HepG2 (cell line): Measurements from ENCODE around the gene ROMO1. TPM values are rescaled to one million over a fixed set of nuclear protein-coding genes. Genes with fewer than 3 reads are reported as not detected.

Source experiments
- ATAC-seq: fragments of 200-7000 bp; cut with Tn5 transposase; 3 replicates; pipeline ENCODE4 v1.9.1; 2020; ENCODE audit warnings: mild to moderate bottlenecking, moderate library complexity
- BruUV-seq: library from RNA; stranded (reverse); fragments of 400-500 nt; replicated peaks from 2 replicates; lab custom pipeline; 2021; lab: Mats Ljungman, UMichigan
- CTCF ChIA-PET: fragments of 300-600 bp; formaldehyde crosslinking; extraction: SDS; loops from one replicate; lab custom pipeline; 2021; ENCODE audit warnings: low total read pairs, inconsistent platforms, low intra/inter-chr PET ratio; lab: Yijun Ruan, JAX
- POLR2A ChIA-PET: fragments of 350-600 bp; sonication (Branson Sonifier 250); formaldehyde crosslinking; loops from one replicate; lab custom pipeline; 2020; ENCODE audit warnings: antibody characterized with exemption, inconsistent platforms; lab: Yijun Ruan, JAX
- DNase-seq: peaks from one replicate; pipeline ENCODE4 v3.0.0-alpha.2; 2015; ENCODE audit warnings: low spot score
- FAIRE-seq: peaks from 3 replicates; lab custom pipeline; 2011; peaks lifted over from hg19 to GRCh38; lab: Jason Lieb, UNC
- H2AFZ ChIP-seq: one replicate; pipeline ENCODE4 v1.6.1; 2011; ENCODE audit warnings: low read length, inconsistent platforms
- H3K27ac ChIP-seq: fragments of 300-600 bp; 3 replicates; pipeline ENCODE4 v1.8.0; 2011; ENCODE audit warnings: mixed run types, mild to moderate bottlenecking, mixed read lengths, low read length, inconsistent platforms; ENCODE audit not compliant: insufficient read depth; ENCODE audit errors: extremely low read length
- H3K27me3 ChIP-seq, 2 experiments: fragments of 200-600 bp in 1 of 2; 2 replicates in 1 of 2; 3 replicates in 1 of 2; pipeline versions ENCODE4 v1.6.0 to v1.8.0; 2011; ENCODE audit warnings: low read length in 2 of 2, mild to moderate bottlenecking in 2 of 2, moderate library complexity in 2 of 2, inconsistent platforms in 1 of 2; ENCODE audit not compliant: insufficient read depth in 2 of 2, control insufficient read depth in 1 of 2
- H3K36me3 ChIP-seq, 2 experiments: fragments of 200-600 bp in 1 of 2; replicated peaks in 1 of 2; 2 replicates in 1 of 2; 3 replicates in 1 of 2; pipeline versions ENCODE4 v1.5.1 to v1.8.0; 2011; ENCODE audit warnings: low read length in 2 of 2, inconsistent platforms in 1 of 2; ENCODE audit not compliant: insufficient read depth in 2 of 2, control insufficient read depth in 1 of 2
- H3K4me1 ChIP-seq: 2 replicates; pipeline ENCODE4 v1.5.1; 2012; ENCODE audit warnings: low read length, inconsistent platforms; ENCODE audit not compliant: insufficient read depth
- H3K4me2 ChIP-seq: 2 replicates; pipeline ENCODE4 v1.6.0; 2011; ENCODE audit warnings: low read depth, low read length, inconsistent platforms
- H3K4me3 ChIP-seq, 3 experiments: fragments of 200-600 bp in 1 of 3; sonication (generic), shearing (Covaris generic) in 1 of 3; replicated peaks in 1 of 3; 2 replicates each; pipeline ENCODE4 v1.5.1; 2011 to 2016; ENCODE audit warnings: low read length in 3 of 3, inconsistent platforms in 2 of 3, low read depth in 2 of 3, mild to moderate bottlenecking in 2 of 3, control low read depth in 1 of 3, mixed read lengths in 1 of 3; ENCODE audit not compliant: insufficient read depth in 1 of 3
- H3K79me2 ChIP-seq: one replicate; pipeline ENCODE4 v1.6.1; 2011; ENCODE audit warnings: low read length, inconsistent platforms; ENCODE audit not compliant: insufficient read depth
- H3K9ac ChIP-seq: 2 replicates; pipeline ENCODE4 v1.6.0; 2011; ENCODE audit warnings: mild to moderate bottlenecking, low read depth, low read length, inconsistent platforms; ENCODE audit not compliant: insufficient read depth
- H3K9me3 ChIP-seq: 2 replicates; pipeline ENCODE4 v1.5.1; 2012; ENCODE audit warnings: mild to moderate bottlenecking, low read length
- H4K20me1 ChIP-seq: 2 replicates; pipeline ENCODE4 v1.6.0; 2011; ENCODE audit warnings: inconsistent platforms, mild to moderate bottlenecking, low read length, moderate library complexity; ENCODE audit not compliant: insufficient read depth
- MTA3 ChIP-seq: sonication (generic); formaldehyde crosslinking; IDR thresholded peaks from 2 replicates; pipeline ENCODE4 v1.4.0; 2020; ENCODE audit warnings: missing genetic modification reagents
- ZNF546 ChIP-seq: sonication (generic); formaldehyde crosslinking; conservative IDR thresholded peaks from 2 replicates; pipeline ENCODE4 v1.8.1; 2023; ENCODE audit warnings: mild to moderate bottlenecking, missing genetic modification reagents
- ZNF782 ChIP-seq: sonication (generic); formaldehyde crosslinking; IDR thresholded peaks from 2 replicates; pipeline ENCODE4 v1.4.0; 2020; ENCODE audit warnings: missing genetic modification reagents, mild to moderate bottlenecking, borderline replicate concordance
- ZNF790 ChIP-seq: sonication (generic); formaldehyde crosslinking; IDR thresholded peaks from 2 replicates; pipeline ENCODE4 v1.8.0; 2022; ENCODE audit warnings: missing genetic modification reagents, mild to moderate bottlenecking, borderline replicate concordance
- in situ Hi-C: cut with HindIII; loops from 2 replicates; pipeline ENCODE4 v1.10.0; 2017; ENCODE audit warnings: low pct_unique_long_range_greater_than_20kb; ENCODE audit not compliant: extremely low pct_ligation_motif_present
- intact Hi-C: fragments of 100-400 bp; cut with micrococcal nuclease; formaldehyde crosslinking; loops from one replicate; pipeline ENCODE4 v1.10.0; 2022; ENCODE audit not compliant: unreplicated experiment
- polyA plus RNA-seq, 8 experiments: library from polyadenylated mRNA; depleted of rRNA in 3 of 8; stranded (reverse) in 7 of 8; unstranded in 1 of 8; fragments of >200 nt; fragmentation: Illumina TruSeq in 4 of 8; extraction: Trizol in 4 of 8; gene quantifications; 2 replicates each; pipeline versions ENCODE4 v1.2.1 to v1.2.3, GENCODE V29; 2011 to 2016; ENCODE audit warnings: low read depth in 4 of 8, missing spikeins in 1 of 8, mixed read lengths in 1 of 8; ENCODE audit not compliant: insufficient read depth in 1 of 8
- total RNA-seq, 5 experiments: library from RNA; depleted of rRNA; stranded (reverse); fragments of >200 nt; fragmentation: Illumina TruSeq; extraction: Trizol; gene quantifications; 2 replicates each; pipeline ENCODE4 v1.2.3, GENCODE V29; 2016; ENCODE audit warnings: low read depth in 1 of 5
- TF ChIP-seq, protein P1 (sequence below), 2 experiments: fragments of 450-650 bp in 1 of 2; sonication (generic) in 1 of 2; formaldehyde crosslinking; IDR thresholded peaks; 2 replicates each; pipeline versions ENCODE4 v1.5.0 to v1.8.0; 2020 to 2022; ENCODE audit warnings: mild to moderate bottlenecking in 1 of 2, missing genetic modification reagents in 1 of 2
- TF ChIP-seq, protein P2 (sequence below): IDR thresholded peaks from 2 replicates; pipeline ENCODE4 v1.6.1; 2016; ENCODE audit warnings: low read depth, control low read depth
- TF ChIP-seq, protein P3 (sequence below), 2 experiments: sonication (generic) in 1 of 2; formaldehyde crosslinking in 1 of 2; IDR thresholded peaks; 2 replicates each; pipeline versions ENCODE4 v1.4.0 to v1.6.1; 2016 to 2020; ENCODE audit warnings: borderline replicate concordance in 1 of 2, low read depth in 1 of 2, mild to moderate bottlenecking in 1 of 2, missing genetic modification reagents in 1 of 2

ROMO1 gene
- total and polyA plus RNA-seq, 2 of the 13 experiments (the other 11 are each of a cell fraction or from before 2014, with no cell fraction given) = 636 to 755 TPM

DNA sequence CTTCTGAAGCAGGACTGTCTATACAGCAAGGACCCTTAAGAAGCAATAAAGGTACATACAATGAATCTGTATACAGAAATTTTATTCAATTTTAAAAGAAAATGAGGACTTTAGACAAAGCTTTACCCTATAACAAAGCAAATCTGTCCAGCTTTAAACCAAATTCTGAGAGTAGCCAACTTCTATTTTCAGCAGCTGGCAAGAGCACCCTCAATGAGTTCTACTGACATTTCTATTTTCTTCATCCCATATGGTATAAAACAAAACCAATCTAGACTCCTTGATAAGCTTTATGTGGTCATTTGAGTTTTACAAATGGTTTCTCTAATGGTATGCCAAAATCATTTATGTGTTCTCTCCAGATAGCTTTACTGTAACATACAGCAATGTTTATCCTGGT, 47.2 kb upstream of the ROMO1 start:
- CTCF ChIA-PET = no interaction called here
- H2AFZ ChIP-seq = no peak overlapping the region
- ATAC-seq (no peak), DNase-seq (no peak), FAIRE-seq (no peak)
- POLR2A ChIA-PET = interaction anchor here (0.7 to 1.2 kb wide), 3 partner anchors 12 to 90 kb away, joined by 3 to 6 read pairs (median 4); partner anchors contain the start of gene RBM39
- H3K4me1 ChIP-seq = peaks cover 6% of the 10 kb centered on the region; the same call in 1 of the 2 replicates
- H3K36me3 ChIP-seq = peaks cover 26 to 52% of the 10 kb centered on the region in 2 experiments
- no peak overlapping the region for H3K4me3 ChIP-seq
- H3K9ac ChIP-seq = no peak overlapping the region
- TF ChIP-seq ZNF782 (CRISPR knock-in tag) (no peak), ZNF546 (CRISPR knock-in tag) (no peak), ZNF790 (CRISPR knock-in tag) (no peak), MTA3 (CRISPR knock-in tag) (no peak)
- TF ChIP-seq, protein P1, sequence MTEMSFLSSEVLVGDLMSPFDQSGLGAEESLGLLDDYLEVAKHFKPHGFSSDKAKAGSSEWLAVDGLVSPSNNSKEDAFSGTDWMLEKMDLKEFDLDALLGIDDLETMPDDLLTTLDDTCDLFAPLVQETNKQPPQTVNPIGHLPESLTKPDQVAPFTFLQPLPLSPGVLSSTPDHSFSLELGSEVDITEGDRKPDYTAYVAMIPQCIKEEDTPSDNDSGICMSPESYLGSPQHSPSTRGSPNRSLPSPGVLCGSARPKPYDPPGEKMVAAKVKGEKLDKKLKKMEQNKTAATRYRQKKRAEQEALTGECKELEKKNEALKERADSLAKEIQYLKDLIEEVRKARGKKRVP (CRISPR knock-in tag; IDR thresholded peaks at IDR 0.05) = 0 out of 4 replicates have a peak, but pooled peaks of 1 of the 2 experiments have one; percentile 10
- TF ChIP-seq, protein P2, sequence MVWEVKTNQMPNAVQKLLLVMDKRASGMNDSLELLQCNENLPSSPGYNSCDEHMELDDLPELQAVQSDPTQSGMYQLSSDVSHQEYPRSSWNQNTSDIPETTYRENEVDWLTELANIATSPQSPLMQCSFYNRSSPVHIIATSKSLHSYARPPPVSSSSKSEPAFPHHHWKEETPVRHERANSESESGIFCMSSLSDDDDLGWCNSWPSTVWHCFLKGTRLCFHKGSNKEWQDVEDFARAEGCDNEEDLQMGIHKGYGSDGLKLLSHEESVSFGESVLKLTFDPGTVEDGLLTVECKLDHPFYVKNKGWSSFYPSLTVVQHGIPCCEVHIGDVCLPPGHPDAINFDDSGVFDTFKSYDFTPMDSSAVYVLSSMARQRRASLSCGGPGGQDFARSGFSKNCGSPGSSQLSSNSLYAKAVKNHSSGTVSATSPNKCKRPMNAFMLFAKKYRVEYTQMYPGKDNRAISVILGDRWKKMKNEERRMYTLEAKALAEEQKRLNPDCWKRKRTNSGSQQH (CRISPR knock-in tag) = no peak
- TF ChIP-seq, protein P3, sequence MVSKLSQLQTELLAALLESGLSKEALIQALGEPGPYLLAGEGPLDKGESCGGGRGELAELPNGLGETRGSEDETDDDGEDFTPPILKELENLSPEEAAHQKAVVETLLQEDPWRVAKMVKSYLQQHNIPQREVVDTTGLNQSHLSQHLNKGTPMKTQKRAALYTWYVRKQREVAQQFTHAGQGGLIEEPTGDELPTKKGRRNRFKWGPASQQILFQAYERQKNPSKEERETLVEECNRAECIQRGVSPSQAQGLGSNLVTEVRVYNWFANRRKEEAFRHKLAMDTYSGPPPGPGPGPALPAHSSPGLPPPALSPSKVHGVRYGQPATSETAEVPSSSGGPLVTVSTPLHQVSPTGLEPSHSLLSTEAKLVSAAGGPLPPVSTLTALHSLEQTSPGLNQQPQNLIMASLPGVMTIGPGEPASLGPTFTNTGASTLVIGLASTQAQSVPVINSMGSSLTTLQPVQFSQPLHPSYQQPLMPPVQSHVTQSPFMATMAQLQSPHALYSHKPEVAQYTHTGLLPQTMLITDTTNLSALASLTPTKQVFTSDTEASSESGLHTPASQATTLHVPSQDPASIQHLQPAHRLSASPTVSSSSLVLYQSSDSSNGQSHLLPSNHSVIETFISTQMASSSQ (IDR thresholded peaks at IDR 0.05; ENCODE audit: low read depth) = no peak
- TF ChIP-seq, protein P3 (CRISPR knock-in tag; IDR thresholded peaks at IDR 0.05; ENCODE audit: borderline replicate concordance) = no peak
- BruUV-seq = no TSS peak
- peaks cover 6% of the 10 kb centered on the region; the same call in 1 of the 2 replicates for H3K9me3 ChIP-seq
- intact Hi-C loops = no loop called here
- H3K79me2 ChIP-seq = peaks cover 98% of the 10 kb centered on the region
- no peak overlapping the region for H3K4me2 ChIP-seq
- H3K27ac ChIP-seq = no peak overlapping the region
- peaks cover 79% of the 10 kb centered on the region for H4K20me1 ChIP-seq
- no peaks in the 10 kb centered on the region for H3K27me3 ChIP-seq
- in situ Hi-C loops = no loop called here
